Esophagus muscularis mucosa (tissue), 4 donors: ENCODE data around the gene LDLRAD3. TPM values are rescaled to one million over a fixed set of nuclear protein-coding genes. Genes with fewer than 3 reads are reported as not detected.

Experiments used
- DNase-seq: peaks from one replicate; pipeline ENCODE4 v3.0.0-alpha.2; 2017; ENCODE audit errors: extremely low spot score
- H3K27ac ChIP-seq, 4 donors: fragments of 200-600 bp; sonication (generic); replicated peaks in 1 of 4; 1 replicate in 3 of 4; 2 replicates in 1 of 4; pipeline ENCODE4 v1.5.1; 2016 to 2019; ENCODE audit warnings: mild to moderate bottlenecking in 1 of 4
- H3K27me3 ChIP-seq, 4 donors: fragments of 200-600 bp; sonication (generic); one replicate each; pipeline versions ENCODE4 v1.5.1 to v1.6.0; 2016 to 2019
- H3K36me3 ChIP-seq, 4 donors: fragments of 200-600 bp; sonication (generic); one replicate each; pipeline ENCODE4 v1.5.1; 2016 to 2019
- H3K4me1 ChIP-seq, 4 donors: fragments of 200-600 bp; sonication (generic); one replicate each; pipeline ENCODE4 v1.5.1; 2016 to 2019
- H3K4me3 ChIP-seq, 4 donors: fragments of 200-600 bp; sonication (generic); 1 replicate in 2 of 4; 2 replicates in 2 of 4; pipeline ENCODE4 v1.5.1; 2016 to 2019; ENCODE audit warnings: mild to moderate bottlenecking in 4 of 4, moderate library complexity in 1 of 4
- H3K9me3 ChIP-seq, 4 donors: fragments of 200-600 bp; sonication (generic); 1 replicate in 3 of 4; 2 replicates in 1 of 4; pipeline ENCODE4 v1.5.1; 2016 to 2019
- CTCF ChIP-seq, 3 experiments: fragments of 200-600 bp in 2 of 3; fragments of 450-650 bp in 1 of 3; sonication (generic) in 2 of 3; IDR thresholded peaks; one replicate each; pipeline ENCODE4 v1.5.1; 2017 to 2019; ENCODE audit warnings: antibody characterized with exemption in 3 of 3, mild to moderate bottlenecking in 2 of 3, moderate library complexity in 1 of 3
- EP300 ChIP-seq: sonication (generic); formaldehyde crosslinking; IDR thresholded peaks from one replicate; pipeline ENCODE4 v1.6.1; 2017; ENCODE audit warnings: antibody characterized with exemption
- POLR2A ChIP-seq: fragments of 450-650 bp; IDR thresholded peaks from one replicate; pipeline ENCODE4 v1.6.1; 2017; ENCODE audit warnings: antibody characterized with exemption, moderate library complexity, mild to moderate bottlenecking, low read depth
- POLR2AphosphoS5 ChIP-seq, 2 donors: sonication (generic); formaldehyde crosslinking; IDR thresholded peaks; one replicate each; pipeline ENCODE4 v1.6.1; 2017; ENCODE audit warnings: antibody characterized with exemption in 2 of 2
- WGBS: methylation state at CpG from one replicate; pipeline ENCODE4 v1.1.5; 2018; 5-methylcytosine and 5-hydroxymethylcytosine counted together
- intact Hi-C: fragments of 100-400 bp; cut with DNase I; formaldehyde crosslinking; loops from one replicate; pipeline ENCODE4 v1.15.1; 2023
- total RNA-seq, 4 donors: library from RNA; depleted of rRNA; stranded (reverse); fragments of >200 nt; gene quantifications; one replicate each; pipeline versions ENCODE4 v1.1.0 to v1.2.1, GENCODE V29; 2016

Gene LDLRAD3
- total RNA-seq, 4 donors from 2014 or later: 6.8 to 8.7 (median 8.2) TPM

- intact Hi-C loops: no loop called here
- TF ChIP-seq CTCF (IDR thresholded peaks at IDR 0.05): no peak
- no peak for TF ChIP-seq POLR2AphosphoS5 (IDR thresholded peaks at IDR 0.05)
- TF ChIP-seq POLR2A: no peak
- TF ChIP-seq EP300: no peak
- H3K27me3 ChIP-seq: no peaks in the 10 kb centered on the region
- 90% methylated on average over 8 of the region's 8 CpGs for WGBS
- H3K4me3 ChIP-seq: no peak overlapping the region
- no peak for DNase-seq
- H3K4me1 ChIP-seq: no peaks in the 10 kb centered on the region
- peaks cover 0 to 7% (median 0%) of the 10 kb centered on the region in 4 donors for H3K9me3 ChIP-seq
- no peaks in the 10 kb centered on the region for H3K36me3 ChIP-seq
- H3K27ac ChIP-seq: no peak overlapping the region
Measured at GRCh38 chr11:36192425-36193289, 248.8 kb downstream of the LDLRAD3 start.

GRCh38 chr11:36193290-36193619 lies 249.4 kb downstream of the LDLRAD3 start:
- no peak for DNase-seq
- H3K27ac ChIP-seq: no peak overlapping the region
- peaks cover 0 to 7% (median 0%) of the 10 kb centered on the region in 4 donors for H3K9me3 ChIP-seq
- H3K36me3 ChIP-seq: no peaks in the 10 kb centered on the region
- H3K4me1 ChIP-seq: no peaks in the 10 kb centered on the region
- TF ChIP-seq POLR2A (no peak), POLR2AphosphoS5 (IDR thresholded peaks at IDR 0.05) (no peak), CTCF (IDR thresholded peaks at IDR 0.05) (no peak), EP300 (no peak)
- H3K27me3 ChIP-seq: no peaks in the 10 kb centered on the region
- intact Hi-C loops: no loop called here
- H3K4me3 ChIP-seq: no peak overlapping the region
- WGBS: 89% methylated on average over 6 of the region's 6 CpGs

- 67% methylated on average over 1 of the region's 1 CpG for WGBS
- H3K4me1 ChIP-seq: no peaks in the 10 kb centered on the region
- H3K4me3 ChIP-seq: no peak overlapping the region
- intact Hi-C loops: no loop called here
- peaks cover 0 to 7% (median 0%) of the 10 kb centered on the region in 4 donors for H3K9me3 ChIP-seq
- H3K36me3 ChIP-seq: no peaks in the 10 kb centered on the region
- H3K27me3 ChIP-seq: no peaks in the 10 kb centered on the region
- no peak for DNase-seq
- TF ChIP-seq CTCF (IDR thresholded peaks at IDR 0.05) (no peak), POLR2A (no peak), EP300 (no peak), POLR2AphosphoS5 (IDR thresholded peaks at IDR 0.05) (no peak)
- no peak overlapping the region for H3K27ac ChIP-seq
Measured at GRCh38 chr11:36193721-36194120, 249.9 kb downstream of the LDLRAD3 start.

- Histone ChIP-seq H3K27me3 (no peaks in the 10 kb centered on the region), H3K9me3 (no peaks in the 10 kb centered on the region), H3K36me3 (no peaks in the 10 kb centered on the region), H3K4me1 (no peaks in the 10 kb centered on the region), H3K4me3 (no peak overlapping the region), H3K27ac (no peak overlapping the region)
- TF ChIP-seq EP300: no peak
- no peak for TF ChIP-seq CTCF (IDR thresholded peaks at IDR 0.05)
- TF ChIP-seq POLR2A: no peak
- no peak for TF ChIP-seq POLR2AphosphoS5 (IDR thresholded peaks at IDR 0.05)
- WGBS: 59% methylated on average over 5 of the region's 5 CpGs
- no peak for DNase-seq
- intact Hi-C loops: no loop called here
Measured at GRCh38 chr11:36195496-36196354, 251.9 kb downstream of the LDLRAD3 start.
